ENCODE results near the gene WDR4. TPM values are rescaled to one million over a fixed set of nuclear protein-coding genes. Genes with fewer than 3 reads are reported as not detected.
"Not testable (repeated sequence)": the region's sequence is repeated elsewhere in the genome, so short reads cannot be mapped to it uniquely, and the experiment has no call there.

The WDR4 gene
- total RNA-seq, result 8.6 TPM
- long read RNA-seq, transcript WDR4-202 (11 exons, 2,122 nt), result major isoform, 12 of 24 reads
- long read RNA-seq, partial matches to known transcripts, result 0 of 24 reads
- long read RNA-seq, other reads (novel, unspliced or antisense), result 10 of 24 reads

- intact Hi-C loops (cut with DNase I), result loop anchor here (2.0 kb wide), 1 partner anchor 14 kb away; the partner anchor contains the start of gene NDUFV3
- peak; percentile 98 for DNase-seq (ENCODE audit: low spot score)
Measured at GRCh38 chr21:42878993-42879787, at the start of gene WDR4. TSS of gene WDR4 (minus strand) at chr21:42879539. CDS start at chr21:42879495, 44 bp downstream.

GRCh38 chr21:42927474-42928200, 48.3 kb upstream of the WDR4 start:
- intact Hi-C loops (cut with DNase I), result loop anchor here (10.0 kb wide), 1 partner anchor 57 kb away; no protein-coding TSS in a partner anchor
- peak; percentile 35 for DNase-seq (ENCODE audit: low spot score)

GRCh38 chr21:42925114-42925926, 46.0 kb upstream of the WDR4 start, which contains the start of gene ERVH48-1:
TSS of gene ERVH48-1 (minus strand) at chr21:42925630. CDS start at chr21:42919006, 6,624 bp downstream.
- DNase-seq (ENCODE audit: low spot score), result peak; percentile 51
- intact Hi-C loops (cut with DNase I), result loop anchor here (10.0 kb wide), 1 partner anchor 59 kb away; no protein-coding TSS in a partner anchor

- intact Hi-C loops (cut with DNase I), result loop anchor here (10.0 kb wide), 1 partner anchor 60 kb away; no protein-coding TSS in a partner anchor
- DNase-seq (ENCODE audit: low spot score), result no peak
Measured at GRCh38 chr21:42924433-42924751, 45.1 kb upstream of the WDR4 start.

- DNase-seq (ENCODE audit: low spot score), result peak; percentile 75
- intact Hi-C loops (cut with DNase I), result loop anchor here (10.0 kb wide), 1 partner anchor 61 kb away; no protein-coding TSS in a partner anchor
Measured at GRCh38 chr21:42923553-42924432, 44.5 kb upstream of the WDR4 start.

GRCh38 chr21:42922918-42923317, 43.6 kb upstream of the WDR4 start:
- no peak for DNase-seq (ENCODE audit: low spot score)
- intact Hi-C loops (cut with DNase I), result loop anchor here (10.0 kb wide), 1 partner anchor 62 kb away; no protein-coding TSS in a partner anchor

- no peak for DNase-seq (ENCODE audit: low spot score)
- intact Hi-C loops (cut with DNase I), result loop anchor here (10.0 kb wide), 1 partner anchor 63 kb away; no protein-coding TSS in a partner anchor
Measured at GRCh38 chr21:42921927-42922326, 42.6 kb upstream of the WDR4 start.

- intact Hi-C loops (cut with DNase I), result no loop called here
- DNase-seq (ENCODE audit: low spot score), result no peak
Measured at GRCh38 chr21:42918291-42918690, 39.0 kb upstream of the WDR4 start.

- intact Hi-C loops (cut with DNase I), result no loop called here
Measured at GRCh38 chr21:42913476-42913875, 34.1 kb upstream of the WDR4 start.

GRCh38 chr21:42911920-42912319, 32.6 kb upstream of the WDR4 start:
- intact Hi-C loops (cut with DNase I), result not testable (repeated sequence)

More at GRCh38 chr21:42913476-42913875, 34.1 kb upstream of the WDR4 start:
- no peak for DNase-seq (ENCODE audit: low spot score)

GRCh38 chr21:42908484-42908883, 29.1 kb upstream of the WDR4 start:
- intact Hi-C loops (cut with DNase I), result not testable (repeated sequence)

More at GRCh38 chr21:42911920-42912319, 32.6 kb upstream of the WDR4 start:
- not testable (repeated sequence) for DNase-seq (ENCODE audit: low spot score)

GRCh38 chr21:42906233-42906632, 26.9 kb upstream of the WDR4 start:
- DNase-seq (ENCODE audit: low spot score), result no peak
- intact Hi-C loops (cut with DNase I), result no loop called here

More at GRCh38 chr21:42908484-42908883, 29.1 kb upstream of the WDR4 start:
- DNase-seq (ENCODE audit: low spot score), result not testable (repeated sequence)

GRCh38 chr21:42905195-42905594, 25.9 kb upstream of the WDR4 start:
- intact Hi-C loops (cut with DNase I), result no loop called here
- no peak for DNase-seq (ENCODE audit: low spot score)

- intact Hi-C loops (cut with DNase I), result no loop called here
- DNase-seq (ENCODE audit: low spot score), result no peak
Measured at GRCh38 chr21:42903817-42904216, 24.5 kb upstream of the WDR4 start.

- peak; percentile 63 for DNase-seq (ENCODE audit: low spot score)
- intact Hi-C loops (cut with DNase I), result no loop called here
Measured at GRCh38 chr21:42900446-42900845, 21.1 kb upstream of the WDR4 start.

- DNase-seq (ENCODE audit: low spot score), result peak; percentile 100
- intact Hi-C loops (cut with DNase I), result loop anchor here (2.0 to 5.0 kb wide), 2 partner anchors 14 to 79 kb away; partner anchors contain the start of genes PKNOX1 and WDR4
Measured at GRCh38 chr21:42892931-42893755, 13.8 kb upstream of the WDR4 start, which contains the start of gene NDUFV3. TSS of gene NDUFV3 (plus strand) at chr21:42893309. CDS start at chr21:42893334, 25 bp downstream.

- no peak for DNase-seq (ENCODE audit: low spot score)
- intact Hi-C loops (cut with DNase I), result loop anchor here (2.0 to 5.0 kb wide), 2 partner anchors 14 to 80 kb away; partner anchors contain the start of genes PKNOX1 and WDR4
Measured at GRCh38 chr21:42892582-42892930, 13.2 kb upstream of the WDR4 start.
